Ectodermal cell (in vitro differentiated cells): ENCODE measurements around the gene TSEN2.

ENCODE experiments used
- H3K27ac ChIP-seq: 2 replicates; pipeline ENCODE4 v1.7.0; 2013; ENCODE audit warnings: mild to moderate bottlenecking, low read depth, low read length; ENCODE audit not compliant: insufficient read depth, poor library complexity, severe bottlenecking
- H3K27me3 ChIP-seq: 2 replicates; pipeline ENCODE4 v1.7.0; 2013; ENCODE audit warnings: mild to moderate bottlenecking, low read length; ENCODE audit not compliant: insufficient read depth, control insufficient read depth, poor library complexity, severe bottlenecking
- H3K36me3 ChIP-seq: one replicate; pipeline ENCODE4 v1.7.0; 2013; ENCODE audit warnings: low read length; ENCODE audit not compliant: control insufficient read depth, insufficient read depth
- H3K4me1 ChIP-seq: one replicate; pipeline ENCODE4 v1.7.0; 2013; ENCODE audit warnings: low read length; ENCODE audit not compliant: control insufficient read depth, insufficient read depth
- H3K4me3 ChIP-seq: 2 replicates; pipeline ENCODE4 v1.7.0; 2013; ENCODE audit warnings: low read depth, low read length, control low read depth; ENCODE audit not compliant: insufficient read depth
- H3K9me3 ChIP-seq: 2 replicates; pipeline ENCODE4 v1.7.0; 2013; ENCODE audit warnings: mild to moderate bottlenecking, low read length, moderate library complexity; ENCODE audit not compliant: control insufficient read depth
- WGBS, 2 experiments: methylation state at CpG; one replicate each; pipeline ENCODE4 v1.1.7; 2013; ENCODE audit warnings: missing lambda C conversion rate in 2 of 2; 5-methylcytosine and 5-hydroxymethylcytosine counted together

TSEN2 gene

GRCh38 chr3:12483410-12483809 is 870 bp upstream of the TSEN2 start:
- H3K4me3 ChIP-seq: peak overlapping the region; percentile 96
- H3K36me3 ChIP-seq: no peaks in the 10 kb centered on the region
- no peaks in the 10 kb centered on the region for H3K27me3 ChIP-seq
- H3K4me1 ChIP-seq: peaks cover 8% of the 10 kb centered on the region
- H3K9me3 ChIP-seq: no peaks in the 10 kb centered on the region
- no peak overlapping the region for H3K27ac ChIP-seq
- 75 to 85% methylated on average over 1 of the region's 1 CpG for WGBS, 2 experiments

GRCh38 chr3:12483872-12484197 is 445 bp upstream of the TSEN2 start:
- no peaks in the 10 kb centered on the region for H3K9me3 ChIP-seq
- H3K36me3 ChIP-seq: no peaks in the 10 kb centered on the region
- peak overlapping the region; percentile 96 for H3K4me3 ChIP-seq
- no peak overlapping the region for H3K27ac ChIP-seq
- 4 to 6% methylated on average over 10 of the region's 10 CpGs for WGBS, 2 experiments
- peaks cover 8% of the 10 kb centered on the region for H3K4me1 ChIP-seq
- H3K27me3 ChIP-seq: no peaks in the 10 kb centered on the region

- 0% methylated on average over 5 of the region's 5 CpGs for WGBS, 2 experiments
- Histone ChIP-seq H3K9me3 (no peaks in the 10 kb centered on the region), H3K27ac (no peak overlapping the region), H3K27me3 (no peaks in the 10 kb centered on the region), H3K4me3 (peak overlapping the region; percentile 96), H3K36me3 (no peaks in the 10 kb centered on the region), H3K4me1 (peaks cover 8% of the 10 kb centered on the region)
Measured at GRCh38 chr3:12484983-12485327, 675 bp downstream of the TSEN2 start.

GRCh38 chr3:12486001-12486400 is 1.7 kb downstream of the TSEN2 start:
- no peak overlapping the region for H3K4me3 ChIP-seq
- H3K27ac ChIP-seq: no peak overlapping the region
- H3K27me3 ChIP-seq: no peaks in the 10 kb centered on the region
- peaks cover 8% of the 10 kb centered on the region for H3K36me3 ChIP-seq
- 93 to 97% methylated on average over 4 of the region's 4 CpGs for WGBS, 2 experiments
- H3K9me3 ChIP-seq: no peaks in the 10 kb centered on the region
- H3K4me1 ChIP-seq: peaks cover 8% of the 10 kb centered on the region

GRCh38 chr3:12486916-12487315 is 2.6 kb downstream of the TSEN2 start:
- no peak overlapping the region for H3K4me3 ChIP-seq
- no peak overlapping the region for H3K27ac ChIP-seq
- peaks cover 15% of the 10 kb centered on the region for H3K36me3 ChIP-seq
- H3K9me3 ChIP-seq: no peaks in the 10 kb centered on the region
- H3K27me3 ChIP-seq: no peaks in the 10 kb centered on the region
- WGBS, 2 experiments: 97 to 98% methylated on average over 5 of the region's 5 CpGs
- peaks cover 8% of the 10 kb centered on the region for H3K4me1 ChIP-seq

- Histone ChIP-seq H3K27ac (no peak overlapping the region), H3K9me3 (no peaks in the 10 kb centered on the region), H3K4me3 (no peak overlapping the region), H3K4me1 (peaks cover 8% of the 10 kb centered on the region), H3K27me3 (no peaks in the 10 kb centered on the region), H3K36me3 (peaks cover 20% of the 10 kb centered on the region)
- WGBS, 2 experiments: 97 to 100% methylated on average over 3 of the region's 3 CpGs
Measured at GRCh38 chr3:12487336-12487735, 3.1 kb downstream of the TSEN2 start.

GRCh38 chr3:12487786-12488185 is 3.5 kb downstream of the TSEN2 start:
- Histone ChIP-seq H3K27ac (no peak overlapping the region), H3K27me3 (no peaks in the 10 kb centered on the region), H3K36me3 (peaks cover 24% of the 10 kb centered on the region), H3K4me3 (no peak overlapping the region), H3K9me3 (no peaks in the 10 kb centered on the region), H3K4me1 (peaks cover 8% of the 10 kb centered on the region)
- 96 to 100% methylated on average over 1 to 3 of the region's 3 CpGs for WGBS, 2 experiments

GRCh38 chr3:12489368-12489767 is 5.1 kb downstream of the TSEN2 start:
- Histone ChIP-seq H3K36me3 (peaks cover 26% of the 10 kb centered on the region), H3K9me3 (no peaks in the 10 kb centered on the region), H3K27ac (no peak overlapping the region), H3K27me3 (no peaks in the 10 kb centered on the region), H3K4me3 (no peak overlapping the region), H3K4me1 (peaks cover 3% of the 10 kb centered on the region)
- WGBS, 2 experiments: 88 to 100% methylated on average over 1 of the region's 1 CpG

GRCh38 chr3:12489832-12490231 is 5.6 kb downstream of the TSEN2 start:
- 91 to 93% methylated on average over 4 of the region's 4 CpGs for WGBS, 2 experiments

GRCh38 chr3:12490547-12490946 is 6.3 kb downstream of the TSEN2 start:
- Histone ChIP-seq H3K36me3 (peaks cover 26% of the 10 kb centered on the region), H3K9me3 (no peaks in the 10 kb centered on the region), H3K27me3 (no peaks in the 10 kb centered on the region), H3K4me1 (peaks cover 2% of the 10 kb centered on the region), H3K4me3 (no peak overlapping the region), H3K27ac (no peak overlapping the region)
- WGBS, 2 experiments: 96 to 98% methylated on average over 3 of the region's 3 CpGs

More at GRCh38 chr3:12489832-12490231, 5.6 kb downstream of the TSEN2 start:
- Histone ChIP-seq H3K9me3 (no peaks in the 10 kb centered on the region), H3K27ac (no peak overlapping the region), H3K27me3 (no peaks in the 10 kb centered on the region), H3K4me1 (peaks cover 3% of the 10 kb centered on the region), H3K36me3 (peaks cover 26% of the 10 kb centered on the region), H3K4me3 (no peak overlapping the region)

- Histone ChIP-seq H3K36me3 (peaks cover 35% of the 10 kb centered on the region), H3K4me3 (no peak overlapping the region), H3K4me1 (no peaks in the 10 kb centered on the region), H3K27me3 (no peaks in the 10 kb centered on the region), H3K27ac (no peak overlapping the region), H3K9me3 (no peaks in the 10 kb centered on the region)
- 84 to 90% methylated on average over 8 of the region's 8 CpGs for whole genome bisulfite sequencing, 2 experiments
Measured at GRCh38 chr3:12495749-12496452, 11.6 kb downstream of the TSEN2 start.
